ENCODE results near the gene APOE. TPM values are rescaled to one million over a fixed set of nuclear protein-coding genes. Genes with fewer than 3 reads are reported as not detected.
A peak's percentile ranks its signal among the peaks of the same experiment; 100 is the strongest.

The APOE gene
- total and polyA plus RNA-seq, 8 donors = 13.4 to 485 (median 119) TPM

DNA sequence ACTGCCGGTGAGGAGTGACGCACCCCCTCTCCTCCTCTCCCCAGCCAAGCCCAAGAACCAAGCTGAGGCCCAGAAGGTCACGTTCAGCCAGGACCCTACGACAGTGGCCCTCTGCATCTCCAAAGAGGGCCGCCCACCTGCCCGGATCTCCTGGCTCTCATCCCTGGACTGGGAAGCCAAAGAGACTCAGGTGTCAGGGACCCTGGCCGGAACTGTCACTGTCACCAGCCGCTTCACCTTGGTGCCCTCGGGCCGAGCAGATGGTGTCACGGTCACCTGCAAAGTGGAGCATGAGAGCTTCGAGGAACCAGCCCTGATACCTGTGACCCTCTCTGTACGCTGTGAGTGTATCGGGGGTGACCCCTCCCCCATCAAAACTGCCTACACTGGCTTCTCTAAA is 33.8 kb upstream of the APOE start:
- no peak overlapping the region for H3K27ac ChIP-seq
- intact Hi-C loops (cut with DNase I; ENCODE audit: low total_unique reads) = no loop called here
- WGBS, 5 donors = 86 to 96% (median 94%) methylated on average over 14 of the region's 14 CpGs
- H3K4me3 ChIP-seq = no peak overlapping the region
- no peak for TF ChIP-seq POLR2A (IDR thresholded peaks at IDR 0.05)
- TF ChIP-seq EP300 (IDR thresholded peaks at IDR 0.05) = no peak
- no peak for TF ChIP-seq POLR2AphosphoS5 (IDR thresholded peaks at IDR 0.05)
- TF ChIP-seq, protein P1, sequence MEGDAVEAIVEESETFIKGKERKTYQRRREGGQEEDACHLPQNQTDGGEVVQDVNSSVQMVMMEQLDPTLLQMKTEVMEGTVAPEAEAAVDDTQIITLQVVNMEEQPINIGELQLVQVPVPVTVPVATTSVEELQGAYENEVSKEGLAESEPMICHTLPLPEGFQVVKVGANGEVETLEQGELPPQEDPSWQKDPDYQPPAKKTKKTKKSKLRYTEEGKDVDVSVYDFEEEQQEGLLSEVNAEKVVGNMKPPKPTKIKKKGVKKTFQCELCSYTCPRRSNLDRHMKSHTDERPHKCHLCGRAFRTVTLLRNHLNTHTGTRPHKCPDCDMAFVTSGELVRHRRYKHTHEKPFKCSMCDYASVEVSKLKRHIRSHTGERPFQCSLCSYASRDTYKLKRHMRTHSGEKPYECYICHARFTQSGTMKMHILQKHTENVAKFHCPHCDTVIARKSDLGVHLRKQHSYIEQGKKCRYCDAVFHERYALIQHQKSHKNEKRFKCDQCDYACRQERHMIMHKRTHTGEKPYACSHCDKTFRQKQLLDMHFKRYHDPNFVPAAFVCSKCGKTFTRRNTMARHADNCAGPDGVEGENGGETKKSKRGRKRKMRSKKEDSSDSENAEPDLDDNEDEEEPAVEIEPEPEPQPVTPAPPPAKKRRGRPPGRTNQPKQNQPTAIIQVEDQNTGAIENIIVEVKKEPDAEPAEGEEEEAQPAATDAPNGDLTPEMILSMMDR (IDR thresholded peaks at IDR 0.05) = no peak
- peaks cover 45 to 86% (median 83%) of the 10 kb centered on the region in 4 donors for H3K36me3 ChIP-seq
- no peak for DNase-seq
- H3K4me1 ChIP-seq = peaks cover 0 to 31% (median 3%) of the 10 kb centered on the region in 4 donors
- no peaks in the 10 kb centered on the region for H3K27me3 ChIP-seq
- H3K9me3 ChIP-seq = no peaks in the 10 kb centered on the region

DNA sequence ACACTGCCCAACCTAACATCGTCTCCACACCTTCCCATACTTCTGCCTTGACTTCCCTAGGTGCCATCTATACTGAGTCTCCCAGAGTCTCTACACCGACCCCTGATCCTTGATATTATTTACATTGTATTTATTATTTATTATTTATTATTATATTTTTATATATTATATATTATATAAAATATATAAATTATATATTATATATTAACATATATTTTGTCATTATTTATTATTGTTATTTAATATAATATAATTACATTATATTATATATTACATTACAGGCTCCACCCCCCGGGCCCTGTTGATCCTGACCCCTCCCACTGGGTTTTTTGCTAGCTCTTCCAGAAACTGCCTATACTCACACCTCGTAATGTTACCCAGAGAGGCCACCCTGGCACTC is 32.9 kb upstream of the APOE start:
- Histone ChIP-seq H3K4me1 (peaks cover 0 to 27% (median under 1%) of the 10 kb centered on the region in 4 donors), H3K9me3 (no peaks in the 10 kb centered on the region), H3K27ac (no peak overlapping the region), H3K4me3 (no peak overlapping the region), H3K27me3 (no peaks in the 10 kb centered on the region), H3K36me3 (peaks cover 45 to 88% (median 83%) of the 10 kb centered on the region in 4 donors)
- TF ChIP-seq, protein P1 (IDR thresholded peaks at IDR 0.05) = no peak
- no peak for DNase-seq
- 79 to 91% (median 84%) methylated on average over 4 of the region's 4 CpGs for WGBS, 5 donors
- intact Hi-C loops (cut with DNase I; ENCODE audit: low total_unique reads) = no loop called here

DNA sequence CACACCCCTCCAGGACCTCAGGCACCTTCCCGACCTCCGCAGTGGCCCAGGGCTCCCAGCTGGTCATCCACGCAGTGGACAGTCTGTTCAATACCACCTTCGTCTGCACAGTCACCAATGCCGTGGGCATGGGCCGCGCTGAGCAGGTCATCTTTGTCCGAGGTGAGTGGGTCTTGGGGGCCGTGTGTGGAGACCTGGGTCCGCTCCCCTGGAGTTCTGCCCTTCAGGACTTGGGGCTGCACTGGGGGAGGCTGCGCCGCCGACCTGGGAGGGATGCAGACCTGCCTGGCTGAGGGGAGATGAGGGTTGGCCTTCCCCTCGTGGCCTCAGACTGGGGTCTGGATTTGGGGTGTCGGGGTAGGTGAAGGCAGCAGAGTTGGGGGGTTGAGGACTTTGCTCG is 31.3 kb upstream of the APOE start:
- DNase-seq = no peak
- Histone ChIP-seq H3K27ac (no peak overlapping the region), H3K4me1 (peaks cover 0 to 15% (median 0%) of the 10 kb centered on the region in 4 donors), H3K4me3 (no peak overlapping the region), H3K36me3 (peaks cover 56 to 93% (median 90%) of the 10 kb centered on the region in 4 donors), H3K9me3 (no peaks in the 10 kb centered on the region), H3K27me3 (no peaks in the 10 kb centered on the region)
- WGBS, 5 donors = 90 to 94% (median 93%) methylated on average over 3 to 16 of the region's 16 CpGs
- TF ChIP-seq POLR2A (IDR thresholded peaks at IDR 0.05) = no peak
- TF ChIP-seq EP300 (IDR thresholded peaks at IDR 0.05) = no peak
- intact Hi-C loops (cut with DNase I; ENCODE audit: low total_unique reads) = no loop called here

DNA sequence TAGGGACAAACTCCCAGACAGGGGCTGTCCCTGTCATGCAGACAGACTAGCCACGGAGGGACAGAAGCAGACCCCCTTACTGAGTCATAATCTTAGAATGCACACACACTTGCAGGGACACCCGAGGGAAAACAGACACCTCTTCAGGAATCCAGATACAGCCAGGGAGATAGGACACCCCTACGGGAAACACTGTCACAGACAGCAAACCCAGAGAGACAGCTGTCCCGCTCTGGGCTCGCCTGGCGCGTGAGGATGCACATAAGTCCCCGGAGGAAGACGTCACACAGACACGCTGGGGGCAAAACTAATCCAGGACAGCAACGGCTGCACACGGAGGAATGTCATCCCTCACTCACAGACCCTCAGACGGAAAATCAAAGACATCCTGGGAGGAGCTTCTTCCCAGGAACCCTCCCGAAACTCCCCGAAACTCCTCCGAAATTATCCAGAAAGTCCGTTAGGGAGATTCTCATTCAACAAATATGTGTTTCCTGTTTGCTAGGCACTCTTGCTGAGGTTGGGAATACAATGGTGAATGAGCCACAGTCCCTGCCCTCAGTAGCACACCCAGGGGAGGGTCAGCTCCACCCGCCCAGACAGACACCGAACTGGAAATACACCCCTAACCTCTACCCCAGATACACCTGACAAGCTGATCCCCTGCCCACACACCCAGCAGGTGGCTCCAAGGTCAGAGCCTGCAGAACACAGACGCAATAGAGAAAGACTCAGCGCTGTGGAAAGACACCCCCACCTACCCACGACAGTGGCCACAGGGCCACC is 29.7 kb upstream of the APOE start:
- Histone ChIP-seq H3K36me3 (peaks cover 56 to 93% (median 91%) of the 10 kb centered on the region in 4 donors), H3K4me1 (peaks cover 0 to 7% (median 0%) of the 10 kb centered on the region in 4 donors), H3K27ac (no peak overlapping the region), H3K4me3 (no peak overlapping the region), H3K27me3 (no peaks in the 10 kb centered on the region), H3K9me3 (no peaks in the 10 kb centered on the region)
- WGBS, 5 donors = 65 to 80% (median 78%) methylated on average over 21 to 22 of the region's 22 CpGs
- TF ChIP-seq, protein P1 (IDR thresholded peaks at IDR 0.05) = no peak
- TF ChIP-seq EP300 (IDR thresholded peaks at IDR 0.05) (no peak), POLR2AphosphoS5 (IDR thresholded peaks at IDR 0.05) (no peak), POLR2A (IDR thresholded peaks at IDR 0.05) (no peak)
- DNase-seq = peak in 1 of 2 donors; percentile 62
- intact Hi-C loops (cut with DNase I; ENCODE audit: low total_unique reads) = no loop called here
